B cell (primary cell): Measurements from ENCODE around the gene ZNHIT3. TPM values are rescaled to one million over a fixed set of nuclear protein-coding genes. Genes with fewer than 3 reads are reported as not detected.
"Not testable (repeated sequence)": the region's sequence is repeated elsewhere in the genome, so short reads cannot be mapped to it uniquely, and the experiment has no call there.

Source experiments
- ATAC-seq: fragments of 200-7000 bp; cut with Tn5 transposase; one replicate; pipeline ENCODE4 v1.10.0; 2021; ENCODE audit warnings: low read depth, mild to moderate bottlenecking, moderate number of reproducible peaks, moderate library complexity
- CTCF ChIA-PET: fragments of 350-600 bp; sonication (Branson Sonifier 250); formaldehyde crosslinking; loops from one replicate; lab custom pipeline; 2021; ENCODE audit warnings: antibody characterized with exemption, inconsistent platforms; lab: Charles Lee
- POLR2A ChIA-PET: fragments of 350-600 bp; sonication (Branson Sonifier 250); formaldehyde crosslinking; loops from one replicate; lab custom pipeline; 2021; ENCODE audit warnings: antibody characterized with exemption; lab: Charles Lee
- DNase-seq: peaks from one replicate; pipeline ENCODE4 v3.0.0; 2013
- H2AFZ ChIP-seq: 2 replicates; pipeline ENCODE4 v1.6.1; 2012; ENCODE audit warnings: mild to moderate bottlenecking, low read depth, low read length; ENCODE audit not compliant: insufficient read depth, poor library complexity, severe bottlenecking
- H3K27ac ChIP-seq, 2 donors: 1 replicate in 1 of 2; 2 replicates in 1 of 2; pipeline ENCODE4 v1.5.1; 2012 to 2013; ENCODE audit warnings: low read length in 2 of 2, mild to moderate bottlenecking in 2 of 2, moderate library complexity in 1 of 2
- H3K27me3 ChIP-seq, 4 experiments: fragments of 200-600 bp in 1 of 4; sonication (generic) in 1 of 4; replicated peaks in 1 of 4; 1 replicate in 2 of 4; 2 replicates in 2 of 4; pipeline versions ENCODE4 v1.6.1 to v1.7.0; 2013 to 2016; ENCODE audit warnings: low read length in 3 of 4, mild to moderate bottlenecking in 2 of 4, mixed read lengths in 1 of 4, moderate library complexity in 1 of 4; ENCODE audit not compliant: insufficient read depth in 4 of 4, control insufficient read depth in 3 of 4; ENCODE audit errors: control extremely low read depth in 1 of 4
- H3K36me3 ChIP-seq, 2 experiments: replicated peaks in 1 of 2; 1 replicate in 1 of 2; 2 replicates in 1 of 2; pipeline versions ENCODE4 v1.6.1 to v1.7.1; 2013; ENCODE audit warnings: low read length in 1 of 2; ENCODE audit not compliant: insufficient read depth in 2 of 2, control insufficient read depth in 1 of 2; ENCODE audit errors: control extremely low read depth in 1 of 2, extremely low read depth in 1 of 2
- H3K4me1 ChIP-seq, 2 donors: fragments of 200-600 bp in 1 of 2; sonication (generic) in 1 of 2; 1 replicate in 1 of 2; 2 replicates in 1 of 2; pipeline versions ENCODE4 v1.5.1 to v1.6.1; 2013 to 2017; ENCODE audit warnings: low read length in 2 of 2; ENCODE audit not compliant: control insufficient read depth in 2 of 2, insufficient read depth in 2 of 2
- H3K4me2 ChIP-seq: replicated peaks from 2 replicates; pipeline ENCODE3; 2012; ENCODE audit warnings: mild to moderate bottlenecking, low read depth, low read length; ENCODE audit not compliant: poor library complexity, severe bottlenecking
- H3K4me3 ChIP-seq, 5 experiments: fragments of 200-600 bp in 1 of 5; sonication (generic) in 1 of 5; 1 replicate in 3 of 5; 2 replicates in 2 of 5; pipeline versions ENCODE4 v1.5.1 to v1.7.0; 2011 to 2016; ENCODE audit warnings: low read length in 4 of 5, mild to moderate bottlenecking in 4 of 5, low read depth in 2 of 5, control low read depth in 1 of 5, moderate library complexity in 1 of 5; ENCODE audit not compliant: insufficient read depth in 1 of 5; ENCODE audit errors: control extremely low read depth in 1 of 5, extremely low read depth in 1 of 5
- H3K79me2 ChIP-seq: fragments of 200-600 bp; sonication (generic); one replicate; pipeline ENCODE4 v1.6.0; 2016; ENCODE audit warnings: low read length; ENCODE audit not compliant: control insufficient read depth, insufficient read depth
- H3K9ac ChIP-seq: fragments of 200-600 bp; sonication (generic); 2 replicates; pipeline ENCODE4 v1.6.1; 2017; ENCODE audit warnings: mild to moderate bottlenecking, low read length, moderate library complexity
- H3K9me3 ChIP-seq, 3 donors: one replicate each; pipeline versions ENCODE4 v1.6.1 to v1.7.1; 2013; ENCODE audit warnings: low read length in 2 of 3; ENCODE audit not compliant: control insufficient read depth in 2 of 3, insufficient read depth in 1 of 3; ENCODE audit errors: control extremely low read depth in 1 of 3
- H4K20me1 ChIP-seq: 2 replicates; pipeline ENCODE4 v1.6.0; 2012; ENCODE audit warnings: mild to moderate bottlenecking, low read length; ENCODE audit not compliant: insufficient read depth, control insufficient read depth, poor library complexity, severe bottlenecking
- H3K27ac Mint-ChIP-seq: one replicate; pipeline ENCODE4 v1.8.0; 2021; ENCODE audit warnings: mixed read lengths
- H3K27me3 Mint-ChIP-seq: one replicate; pipeline ENCODE4 v1.8.0; 2021; ENCODE audit warnings: mixed read lengths
- H3K4me1 Mint-ChIP-seq: one replicate; pipeline ENCODE4 v1.8.0; 2021; ENCODE audit warnings: mixed read lengths
- H3K4me3 Mint-ChIP-seq: one replicate; pipeline ENCODE4 v1.8.0; 2021; ENCODE audit warnings: mixed read lengths
- H3K9me3 Mint-ChIP-seq: one replicate; pipeline ENCODE4 v1.8.0; 2022; ENCODE audit warnings: mixed read lengths; ENCODE audit not compliant: insufficient read depth
- CTCF ChIP-seq: fragments of 200-600 bp; IDR thresholded peaks from one replicate; pipeline ENCODE4 v1.8.0; 2022; ENCODE audit warnings: antibody characterized with exemption, mild to moderate bottlenecking
- EZH2 ChIP-seq: IDR thresholded peaks from 2 replicates; pipeline ENCODE4 v1.6.1; 2012; ENCODE audit warnings: borderline replicate concordance, low read depth, mild to moderate bottlenecking, moderate library complexity, low read length; ENCODE audit not compliant: insufficient read depth, poor library complexity, severe bottlenecking
- WGBS: methylation state at CpG from one replicate; pipeline ENCODE4 v1.1.5; 2013; ENCODE audit warnings: missing lambda C conversion rate; ENCODE audit not compliant: insufficient coverage; 5-methylcytosine and 5-hydroxymethylcytosine counted together
- intact Hi-C: fragments of 100-400 bp; cut with micrococcal nuclease; formaldehyde crosslinking; loops from one replicate; pipeline ENCODE4 v1.10.0; 2022
- polyA plus RNA-seq: library from polyadenylated mRNA; depleted of rRNA; stranded (reverse); fragments of >200 nt; gene quantifications from 2 replicates; pipeline ENCODE4 v1.2.3, GENCODE V29; 2012
- total RNA-seq, 2 donors: library from RNA; stranded (reverse); fragments of 120-200 nt in 1 of 2; gene quantifications; 1 replicate in 1 of 2; 2 replicates in 1 of 2; pipeline versions ENCODE4 v1.2.3 to v1.2.4, GENCODE V29; 2013 to 2022

ZNHIT3 gene
- total and polyA plus RNA-seq, 2 donors (not counting 1 experiment from before 2014, with no cell fraction given), result 36.5 to 50.5 TPM

GRCh38 chr17:36482611-36483504 is 3.6 kb upstream of the ZNHIT3 start:
- no peaks in the 10 kb centered on the region for H3K36me3 ChIP-seq
- peak overlapping the region in 4 of 5 experiments; percentile 28 to 52 (median 48) for H3K4me3 ChIP-seq
- peaks cover 27 to 34% of the 10 kb centered on the region in 2 donors for H3K4me1 ChIP-seq
- CTCF ChIA-PET, result interaction anchor here (0.6 to 6.4 kb wide), 21 partner anchors 12 to 719 kb away, joined by 3 to 72 read pairs (median 4); partner anchors contain the start of genes CCL16 and CCL23
- H3K79me2 ChIP-seq, result peaks cover 31% of the 10 kb centered on the region
- H2AFZ ChIP-seq, result peak overlapping the region; percentile 93
- H3K9me3 ChIP-seq, result peaks cover 0 to 4% (median 0%) of the 10 kb centered on the region in 3 donors
- no peak for TF ChIP-seq EZH2
- TF ChIP-seq CTCF, result peak; percentile 95
- peak; percentile 65 for ATAC-seq
- 10% methylated on average over 79 of the region's 79 CpGs for WGBS
- H3K27me3 Mint-ChIP-seq, result peaks cover 18% of the 10 kb centered on the region
- no peaks in the 10 kb centered on the region for H3K9me3 Mint-ChIP-seq
- peaks cover 0 to 16% (median 14%) of the 10 kb centered on the region in 4 experiments for H3K27me3 ChIP-seq
- H3K4me2 ChIP-seq, result peak overlapping the region; percentile 95
- POLR2A ChIA-PET, result interaction anchor here (0.8 kb wide), 1 partner anchor 513 kb away, joined by 3 read pairs; no protein-coding TSS in a partner anchor
- intact Hi-C loops, result loop anchor here (1.0 to 10.0 kb wide), 4 partner anchors 334 to 1262 kb away; partner anchors contain the start of genes C17orf50 and HNF1B
- H3K4me3 Mint-ChIP-seq, result peak overlapping the region; percentile 81
- peaks cover 30% of the 10 kb centered on the region for H3K4me1 Mint-ChIP-seq
- peak; percentile 85 for DNase-seq
- H3K27ac ChIP-seq, result no peak overlapping the region
- peaks cover 5% of the 10 kb centered on the region for H4K20me1 ChIP-seq
- H3K27ac Mint-ChIP-seq, result peak overlapping the region; percentile 65
- H3K9ac ChIP-seq, result peak overlapping the region; percentile 65

DNA sequence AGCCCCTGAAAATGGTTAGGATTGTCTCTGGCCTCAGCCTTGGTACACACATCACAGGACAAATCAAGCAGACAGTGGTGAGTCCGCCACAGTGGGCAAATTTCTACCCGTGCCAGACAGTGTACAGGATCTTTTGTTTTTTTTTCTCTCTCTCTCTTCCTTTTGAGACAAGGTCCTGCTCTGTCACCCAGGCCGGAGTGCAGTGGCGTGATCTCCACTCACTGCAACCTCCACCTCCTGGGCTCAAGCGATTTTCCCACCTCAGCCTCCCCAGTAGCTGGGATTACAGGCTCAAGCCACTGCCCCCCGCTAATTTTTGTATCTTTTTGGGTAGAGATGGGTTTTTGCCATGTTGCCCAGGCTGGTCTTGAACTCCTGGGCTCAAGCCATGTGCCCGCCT is 2.5 kb upstream of the ZNHIT3 start:
- H3K9ac ChIP-seq, H3K27ac ChIP-seq, H4K20me1 ChIP-seq, H3K9me3 ChIP-seq, ATAC-seq, DNase-seq, H3K4me2 ChIP-seq, H3K36me3 ChIP-seq, H3K9me3 Mint-ChIP-seq, H2AFZ ChIP-seq, H3K4me3 ChIP-seq, H3K27ac Mint-ChIP-seq: not testable (repeated sequence)
- ChIA-PET POLR2A (interaction anchor here (0.7 kb wide), 1 partner anchor 1043 kb away, joined by 3 read pairs; no protein-coding TSS in a partner anchor), CTCF (interaction anchor here (0.7 to 6.4 kb wide), 9 partner anchors 11 to 534 kb away, joined by 3 to 72 read pairs (median 14); no protein-coding TSS in a partner anchor)
- intact Hi-C loops, result loop anchor here (10.0 kb wide), 2 partner anchors 719 to 1261 kb away; partner anchors contain the start of genes C17orf50 and HNF1B
- Histone ChIP-seq H3K79me2 (peaks cover 43% of the 10 kb centered on the region), H3K4me1 (peaks cover 31 to 38% of the 10 kb centered on the region in 2 donors), H3K27me3 (peaks cover 0 to 16% (median 14%) of the 10 kb centered on the region in 4 experiments)
- peaks cover 18% of the 10 kb centered on the region for H3K27me3 Mint-ChIP-seq
- H3K4me1 Mint-ChIP-seq, result peaks cover 33% of the 10 kb centered on the region
- H3K4me3 Mint-ChIP-seq, result peak overlapping the region; percentile 52
- WGBS, result 89% methylated on average over 6 of the region's 7 CpGs
